ENCODE measurements around the gene SKIC2.
"Not testable (repeated sequence)": the region's sequence is repeated elsewhere in the genome, so short reads cannot be mapped to it uniquely, and the experiment has no call there.

The SKIC2 gene

GRCh38 chr6:31958741-31959739 is at the start of gene SKIC2, which contains the start of gene NELFE:
Gene SKIC2, plus strand, starts transcription at chr6:31959175. Its CDS starts 18 bp downstream, at chr6:31959193.
Gene NELFE, minus strand, starts transcription at chr6:31958971. Its CDS starts 525 bp downstream, at chr6:31958446.
- peak; percentile 99 for DNase-seq (ENCODE audit: low spot score)

- not testable (repeated sequence) for DNase-seq (ENCODE audit: low spot score)
Measured at GRCh38 chr6:31909298-31909697, 49.7 kb upstream of the SKIC2 start.

GRCh38 chr6:31911826-31912585 is 47.0 kb upstream of the SKIC2 start:
- no peak for DNase-seq (ENCODE audit: low spot score)

- DNase-seq (ENCODE audit: low spot score), result no peak
Measured at GRCh38 chr6:31915351-31915750, 43.6 kb upstream of the SKIC2 start.

- no peak for DNase-seq (ENCODE audit: low spot score)
Measured at GRCh38 chr6:31915756-31916155, 43.2 kb upstream of the SKIC2 start.

GRCh38 chr6:31918069-31918720 is 40.8 kb upstream of the SKIC2 start:
- no peak for DNase-seq (ENCODE audit: low spot score)

- DNase-seq (ENCODE audit: low spot score), result no peak
Measured at GRCh38 chr6:31919624-31920303, 39.2 kb upstream of the SKIC2 start.

- no peak for DNase-seq (ENCODE audit: low spot score)
Measured at GRCh38 chr6:31920811-31921210, 38.2 kb upstream of the SKIC2 start.

- DNase-seq (ENCODE audit: low spot score), result no peak
Measured at GRCh38 chr6:31922942-31923341, 36.0 kb upstream of the SKIC2 start.

GRCh38 chr6:31927242-31927862 is 31.6 kb upstream of the SKIC2 start, which contains the start of gene C2:
Gene C2, plus strand, starts transcription at chr6:31927717. Its CDS starts 36 bp downstream, at chr6:31927753.
- DNase-seq (ENCODE audit: low spot score), result no peak

- no peak for DNase-seq (ENCODE audit: low spot score)
Measured at GRCh38 chr6:31927863-31928671, 30.9 kb upstream of the SKIC2 start.

GRCh38 chr6:31928672-31928939 is 30.4 kb upstream of the SKIC2 start:
- no peak for DNase-seq (ENCODE audit: low spot score)

GRCh38 chr6:31930962-31931361 is 28.0 kb upstream of the SKIC2 start:
- DNase-seq (ENCODE audit: low spot score), result no peak

- not testable (repeated sequence) for DNase-seq (ENCODE audit: low spot score)
Measured at GRCh38 chr6:31932137-31932536, 26.8 kb upstream of the SKIC2 start.

GRCh38 chr6:31933537-31933936 is 25.4 kb upstream of the SKIC2 start:
- DNase-seq (ENCODE audit: low spot score), result no peak

- DNase-seq (ENCODE audit: low spot score), result no peak
Measured at GRCh38 chr6:31935021-31935420, 24.0 kb upstream of the SKIC2 start.

GRCh38 chr6:31935823-31936222 is 23.2 kb upstream of the SKIC2 start:
- DNase-seq (ENCODE audit: low spot score), result no peak

GRCh38 chr6:31940256-31940664 is 18.7 kb upstream of the SKIC2 start:
- peak; percentile 36 for DNase-seq (ENCODE audit: low spot score)

- DNase-seq (ENCODE audit: low spot score), result no peak
Measured at GRCh38 chr6:31943742-31944141, 15.2 kb upstream of the SKIC2 start.

- DNase-seq (ENCODE audit: low spot score), result no peak
Measured at GRCh38 chr6:31945154-31945506, 13.8 kb upstream of the SKIC2 start.
